ENCODE results near the gene PERM1.

PERM1 gene

DNA sequence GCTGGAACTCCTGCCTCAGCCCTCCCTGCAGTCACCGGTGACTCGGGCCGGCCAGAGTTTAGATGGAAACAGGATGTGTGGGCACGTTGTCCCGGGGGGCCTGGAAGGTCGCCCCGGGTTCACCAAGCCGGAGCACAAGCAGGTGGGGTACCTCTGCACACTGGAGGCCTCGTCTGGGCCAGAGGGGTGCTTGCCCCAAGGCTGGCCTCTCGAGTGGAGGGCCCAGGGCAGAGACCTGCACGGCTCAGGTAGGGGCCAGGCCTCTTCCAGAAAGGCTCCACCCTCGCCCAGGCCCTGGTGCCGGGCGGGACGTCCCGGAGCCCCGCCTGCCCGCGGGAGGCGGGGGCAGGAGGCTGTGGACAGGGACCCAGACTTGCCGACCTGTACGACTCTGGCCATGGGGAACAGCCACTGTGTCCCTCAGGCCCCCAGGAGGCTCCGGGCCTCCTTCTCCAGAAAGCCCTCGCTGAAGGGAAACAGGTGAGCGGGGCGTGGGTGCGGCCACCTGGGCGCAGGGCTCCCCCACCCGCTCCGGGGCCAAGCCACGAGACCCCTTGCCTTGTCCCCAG, 15.7 kb downstream of the PERM1 start, which contains the start of gene PLEKHN1:
Gene PLEKHN1 (plus strand): TSS at position 348 of the 569 bp plus-strand sequence. CDS start 50 bp downstream, at position 398.
- no peak for DNase-seq (ENCODE audit: low read depth in 1 of 2, low spot score in 1 of 2)

DNA sequence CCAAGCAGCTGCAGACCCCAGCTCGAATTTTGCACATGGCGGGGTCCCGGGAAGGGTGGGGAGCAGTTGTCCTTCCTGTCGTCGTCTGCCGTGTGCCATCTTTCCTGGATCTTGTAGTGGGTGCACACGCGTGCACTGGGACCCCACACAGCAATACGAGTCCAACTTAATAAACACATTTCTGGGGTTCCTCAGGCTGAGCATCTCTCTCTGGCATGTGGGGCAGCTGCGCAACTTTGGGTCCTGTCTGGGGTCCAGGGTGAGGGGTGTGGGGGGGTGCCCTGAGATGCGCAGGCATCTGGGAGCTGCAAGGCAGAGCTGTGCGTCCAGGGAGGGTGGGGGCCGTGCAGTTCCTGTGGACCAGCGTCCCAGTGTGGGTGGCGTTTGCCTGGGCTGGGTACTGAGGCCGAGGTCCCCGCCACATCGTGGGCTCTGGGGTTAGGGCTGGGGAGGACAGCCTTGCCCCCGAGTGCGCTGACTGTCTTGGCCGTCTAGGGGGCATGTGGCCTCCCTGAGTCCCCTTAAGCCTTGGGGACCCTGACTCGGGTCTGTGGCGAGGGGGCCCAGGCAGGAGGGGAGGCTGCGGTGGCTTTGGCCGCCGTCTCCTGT, 16.3 kb downstream of the PERM1 start:
- DNase-seq (ENCODE audit: low read depth in 1 of 2, low spot score in 1 of 2): no peak

DNA sequence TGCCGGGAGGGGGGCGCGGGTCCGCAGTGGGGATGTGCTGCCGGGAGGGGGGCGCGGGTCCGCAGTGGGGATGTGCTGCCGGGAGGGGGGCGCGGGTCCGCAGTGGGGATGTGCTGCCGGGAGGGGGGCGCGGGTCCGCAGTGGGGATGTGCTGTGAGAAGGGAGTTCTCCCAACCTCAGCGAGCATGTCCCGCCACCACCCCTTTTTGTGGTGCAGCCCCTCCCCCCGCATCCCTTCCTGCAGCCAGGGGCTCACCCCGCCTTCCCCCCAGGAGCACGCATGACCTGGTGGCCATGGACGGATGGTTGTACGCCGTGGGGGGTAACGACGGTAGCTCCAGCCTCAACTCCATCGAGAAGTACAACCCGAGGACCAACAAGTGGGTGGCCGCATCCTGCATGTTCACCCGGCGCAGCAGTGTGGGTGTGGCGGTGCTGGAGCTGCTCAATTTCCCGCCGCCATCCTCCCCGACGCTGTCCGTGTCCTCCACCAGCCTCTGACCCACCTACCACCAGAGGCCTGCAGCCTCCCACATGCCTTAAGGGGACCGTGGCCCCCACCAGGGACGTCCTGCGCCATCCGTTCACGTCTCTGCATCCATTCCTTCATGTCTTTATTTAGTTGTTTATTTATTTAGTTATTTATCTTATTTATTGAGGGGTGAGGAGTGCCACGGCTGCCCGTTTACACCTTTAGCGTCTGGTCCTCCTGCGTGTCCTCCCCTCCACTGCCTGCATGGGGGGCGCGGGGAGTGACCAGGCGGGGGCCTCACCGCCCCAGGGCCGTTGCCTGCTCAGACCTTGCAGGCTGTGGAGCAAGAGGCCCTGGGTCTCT, 17.0 kb downstream of the PERM1 start:
- DNase-seq (ENCODE audit: low read depth in 1 of 2, low spot score in 1 of 2): no peak

DNA sequence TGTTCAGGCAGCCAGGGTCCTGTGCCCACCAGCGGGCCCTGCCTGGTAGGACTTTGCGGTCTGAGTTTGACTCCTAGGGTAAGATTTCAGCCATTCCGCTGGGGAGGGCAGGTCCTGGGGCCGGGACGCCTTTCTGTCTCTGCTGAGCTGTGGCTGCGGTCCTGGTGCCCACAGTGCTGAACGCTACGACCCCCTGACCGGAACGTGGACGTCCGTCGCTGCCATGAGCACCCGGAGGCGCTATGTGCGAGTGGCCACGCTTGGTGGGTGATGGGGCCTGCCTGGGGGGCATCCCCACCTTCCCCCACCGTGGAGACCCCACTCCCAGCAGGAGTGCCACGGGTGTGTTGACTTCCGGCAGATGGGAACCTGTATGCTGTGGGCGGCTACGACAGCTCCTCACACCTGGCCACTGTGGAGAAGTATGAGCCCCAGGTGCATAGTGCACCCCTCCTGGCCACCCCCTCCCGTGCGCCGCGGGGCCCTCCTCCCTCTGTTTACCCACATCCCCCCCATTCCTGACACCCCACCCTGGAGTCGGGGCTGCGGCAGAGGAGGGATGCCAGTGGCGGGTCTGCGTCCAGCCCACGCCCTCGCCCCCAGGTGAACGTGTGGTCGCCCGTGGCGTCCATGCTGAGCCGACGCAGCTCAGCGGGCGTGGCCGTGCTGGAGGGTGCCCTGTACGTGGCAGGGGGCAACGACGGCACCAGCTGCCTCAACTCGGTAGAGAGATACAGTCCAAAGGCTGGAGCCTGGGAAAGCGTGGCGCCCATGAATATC, 18.0 kb downstream of the PERM1 start:
- no peak for DNase-seq (ENCODE audit: low read depth in 1 of 2, low spot score in 1 of 2)

DNA sequence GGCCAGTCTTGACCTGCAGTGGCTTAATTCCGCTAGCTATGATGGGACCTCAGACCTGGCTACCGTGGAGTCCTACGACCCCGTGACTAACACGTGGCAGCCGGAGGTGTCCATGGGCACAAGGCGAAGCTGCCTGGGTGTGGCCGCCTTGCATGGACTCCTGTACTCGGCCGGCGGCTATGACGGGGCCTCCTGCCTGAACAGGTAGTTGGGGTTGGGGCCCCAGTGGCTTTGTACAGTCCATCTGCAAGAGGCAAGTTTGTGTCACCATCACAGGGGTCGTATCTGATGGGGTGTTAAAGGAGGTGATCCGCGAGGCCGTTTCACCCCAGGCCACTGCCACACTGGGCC, 18.6 kb downstream of the PERM1 start:
- DNase-seq (ENCODE audit: low read depth in 1 of 2, low spot score in 1 of 2): no peak

DNA sequence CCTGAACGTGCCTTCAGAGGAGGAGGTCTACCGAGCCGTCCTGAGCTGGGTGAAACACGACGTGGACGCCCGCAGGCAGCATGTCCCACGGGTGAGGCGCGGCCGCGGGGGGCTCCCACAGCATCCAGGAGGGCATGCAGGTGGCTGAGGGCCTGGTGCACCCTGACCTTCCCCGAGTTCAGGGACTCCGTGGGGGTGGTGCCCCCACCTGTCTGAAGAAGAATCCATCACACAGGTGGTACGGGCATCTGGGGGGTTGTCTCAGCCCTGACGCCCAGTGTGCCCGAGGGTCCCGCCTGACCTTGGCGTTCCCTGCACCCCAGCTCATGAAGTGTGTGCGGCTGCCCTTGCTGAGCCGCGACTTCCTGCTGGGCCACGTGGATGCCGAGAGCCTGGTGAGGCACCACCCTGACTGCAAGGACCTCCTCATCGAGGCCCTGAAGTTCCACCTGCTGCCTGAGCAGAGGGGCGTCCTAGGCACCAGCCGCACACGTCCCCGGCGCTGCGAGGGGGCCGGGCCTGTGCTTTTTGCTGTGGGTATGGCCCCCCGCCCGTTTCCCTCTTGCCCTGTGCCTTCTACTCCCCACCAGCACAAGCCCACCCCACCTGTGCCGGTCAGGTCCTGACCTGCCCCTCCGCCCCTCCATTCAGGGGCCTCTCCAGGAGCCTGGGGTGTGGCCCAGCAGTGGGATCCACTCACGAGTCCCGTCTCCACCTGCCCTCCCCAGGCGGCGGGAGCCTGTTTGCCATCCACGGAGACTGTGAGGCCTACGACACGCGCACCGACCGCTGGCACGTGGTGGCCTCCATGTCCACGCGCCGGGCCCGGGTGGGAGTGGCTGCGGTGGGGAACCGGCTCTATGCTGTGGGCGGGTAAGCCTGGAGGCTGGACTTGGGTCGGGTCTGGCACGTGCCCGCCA, 19.3 kb downstream of the PERM1 start:
- DNase-seq (ENCODE audit: low read depth in 1 of 2, low spot score in 1 of 2): no peak

DNA sequence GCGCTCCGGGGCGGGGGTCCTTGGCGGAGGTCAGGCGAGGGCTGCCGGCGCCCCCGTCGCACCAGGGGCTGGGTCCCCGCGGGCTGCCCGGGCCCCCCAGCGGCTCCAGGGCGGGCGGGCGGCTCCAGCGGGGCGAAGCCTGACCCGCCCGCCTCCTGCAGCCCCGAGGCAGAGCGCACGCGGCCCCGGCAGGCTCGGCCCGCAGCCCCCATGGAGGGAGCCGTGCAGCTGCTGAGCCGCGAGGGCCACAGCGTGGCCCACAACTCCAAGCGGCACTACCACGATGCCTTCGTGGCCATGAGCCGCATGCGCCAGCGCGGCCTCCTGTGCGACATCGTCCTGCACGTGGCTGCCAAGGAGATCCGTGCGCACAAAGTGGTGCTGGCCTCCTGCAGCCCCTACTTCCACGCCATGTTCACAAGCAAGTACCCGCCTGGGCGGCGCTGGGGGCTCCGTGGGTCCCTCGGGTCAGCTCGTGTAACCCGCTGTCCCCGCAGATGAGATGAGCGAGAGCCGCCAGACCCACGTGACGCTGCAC, 20.7 kb downstream of the PERM1 start:
- DNase-seq (ENCODE audit: low read depth in 1 of 2, low spot score in 1 of 2): no peak

DNA sequence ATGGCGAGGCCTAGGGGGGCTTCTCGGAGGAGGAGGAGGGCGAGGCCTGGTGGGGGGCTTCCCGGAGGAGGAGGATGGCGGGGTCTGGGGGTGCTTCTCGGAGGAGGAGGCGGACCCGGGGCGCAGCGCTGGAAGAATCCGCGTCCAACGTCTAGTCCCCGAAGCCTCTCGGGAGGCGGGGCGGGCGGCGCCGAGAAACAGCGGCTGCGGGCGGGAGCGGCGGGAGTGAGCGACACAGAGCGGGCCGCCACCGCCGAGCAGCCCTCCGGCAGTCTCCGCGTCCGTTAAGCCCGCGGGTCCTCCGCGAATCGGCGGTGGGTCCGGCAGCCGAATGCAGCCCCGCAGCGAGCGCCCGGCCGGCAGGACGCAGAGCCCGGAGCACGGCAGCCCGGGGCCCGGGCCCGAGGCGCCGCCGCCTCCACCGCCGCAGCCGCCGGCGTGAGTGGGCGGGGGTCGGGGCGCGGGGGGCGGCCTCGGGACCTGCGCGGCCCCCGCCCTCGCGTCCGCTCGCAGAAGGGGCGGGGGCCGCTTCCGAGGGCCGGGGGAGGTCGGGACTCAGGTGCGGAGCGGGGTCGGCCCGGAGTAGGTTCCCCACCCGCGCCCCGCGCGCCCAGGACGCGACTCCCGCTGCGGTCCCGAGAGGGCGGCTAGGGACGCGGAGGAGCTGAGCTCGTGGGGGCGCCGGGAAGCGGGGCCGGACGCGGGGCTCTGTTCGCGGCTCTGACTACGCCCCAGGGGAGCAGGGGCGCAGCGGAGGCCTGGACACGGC, 21.3 kb downstream of the PERM1 start, which contains the start of gene KLHL17:
Gene KLHL17 (plus strand): TSS at position 222 of the 769 bp plus-strand sequence. CDS start 110 bp downstream, at position 332.
- peak; percentile 59 to 69 for DNase-seq (ENCODE audit: low read depth in 1 of 2, low spot score in 1 of 2)

DNA sequence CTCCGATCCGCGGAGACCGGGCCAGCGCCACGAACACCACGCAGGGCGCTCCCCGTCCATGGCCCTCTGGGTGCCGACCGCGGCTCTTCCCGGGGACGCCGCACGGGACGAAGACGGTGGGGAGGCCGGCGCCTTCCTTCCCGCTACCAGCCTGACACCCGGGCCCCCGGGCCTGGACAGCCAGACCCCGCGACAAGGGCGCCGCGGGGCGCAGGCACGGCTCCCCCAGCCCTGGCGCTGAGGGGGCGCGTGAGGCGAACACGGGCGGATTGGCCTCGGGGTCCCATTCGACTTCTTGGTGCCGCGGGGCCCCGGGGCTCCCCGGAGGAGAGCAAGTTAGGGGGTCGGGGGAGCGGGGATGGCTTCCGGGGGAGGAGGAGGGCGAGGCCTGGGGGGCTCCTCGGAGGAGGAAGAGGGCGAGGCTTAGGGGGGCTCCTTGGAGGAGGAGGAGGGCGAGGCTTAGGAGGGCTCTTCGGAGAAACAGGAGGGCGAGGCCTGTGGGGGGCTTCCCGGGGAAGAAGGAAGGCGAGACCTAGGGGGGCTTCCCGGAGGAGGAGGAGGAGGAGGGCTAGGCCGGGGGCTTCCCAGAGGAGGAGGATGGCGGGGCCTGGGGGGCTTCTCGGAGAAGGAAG, 22.0 kb downstream of the PERM1 start:
- no peak for DNase-seq (ENCODE audit: low read depth in 1 of 2, low spot score in 1 of 2)

DNA sequence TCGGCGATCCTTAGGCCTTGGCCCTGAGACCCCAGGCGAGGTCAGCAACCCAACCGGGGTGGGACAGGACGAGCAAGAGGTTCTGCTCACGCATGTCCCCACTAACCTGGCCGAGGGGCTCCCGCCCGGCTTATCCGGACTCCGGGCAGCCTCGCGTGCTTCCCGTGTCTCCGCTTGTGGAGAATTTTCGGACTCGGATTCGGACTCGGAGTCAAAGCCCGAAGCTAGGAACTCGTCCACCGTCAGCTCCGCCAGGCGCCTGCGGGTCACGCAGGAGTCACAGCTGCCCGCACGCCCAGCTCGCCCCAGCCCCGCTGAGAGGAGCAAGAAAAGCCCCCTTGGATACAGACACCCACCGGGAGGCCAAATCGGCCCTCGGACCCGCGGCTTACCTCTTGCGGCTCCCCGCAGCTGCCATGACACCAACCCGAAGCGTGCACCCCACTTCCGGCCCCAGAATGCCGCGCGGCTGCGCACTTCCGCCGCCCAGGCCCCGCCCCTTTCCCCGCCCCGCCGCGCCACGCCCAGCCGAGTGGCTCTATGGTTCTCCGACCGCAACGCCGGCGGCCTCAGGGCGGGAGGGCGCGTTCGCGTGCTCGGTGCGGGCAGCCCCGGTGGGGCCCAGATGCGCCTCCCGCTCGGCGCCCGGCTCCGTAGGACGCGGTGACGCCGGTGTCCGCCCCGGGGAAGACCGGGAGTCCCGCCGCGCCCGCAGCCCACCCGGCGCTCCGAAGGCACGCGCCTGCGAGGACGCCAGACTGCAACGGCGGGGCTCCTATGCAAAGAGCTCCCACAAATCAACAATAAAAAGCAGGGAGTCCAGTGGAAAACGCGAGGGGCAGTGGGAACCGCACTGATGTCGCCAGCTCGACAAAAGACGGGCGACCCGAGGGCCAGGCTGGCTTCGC, 22.8 kb downstream of the PERM1 start, which contains the start of gene NOC2L:
Gene NOC2L (minus strand): TSS at position 434 of the 908 bp plus-strand sequence. CDS start 16 bp downstream, at position 418.
- DNase-seq (ENCODE audit: low read depth in 1 of 2, low spot score in 1 of 2): peak; percentile 97

DNA sequence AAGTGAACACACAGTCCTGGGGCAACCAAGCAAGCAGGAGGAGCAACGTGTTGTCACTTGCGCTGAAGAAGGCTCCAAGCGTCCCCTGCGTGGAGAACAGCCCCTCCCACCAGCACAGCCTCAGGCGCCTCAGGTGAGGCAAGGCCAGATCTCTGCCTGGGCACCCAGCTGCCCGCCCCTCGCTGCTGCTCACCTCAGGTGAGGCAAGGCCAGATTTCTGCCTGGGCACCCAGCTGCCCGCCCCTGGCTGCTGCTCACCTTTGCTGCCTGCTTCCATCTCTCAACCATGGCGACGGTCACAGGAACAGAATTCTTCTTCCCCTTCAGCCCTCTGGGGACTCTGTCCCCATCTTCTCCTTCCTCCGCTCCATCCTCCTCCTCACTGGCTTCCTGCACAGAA, 25.3 kb downstream of the PERM1 start:
- no peak for DNase-seq (ENCODE audit: low read depth in 1 of 2, low spot score in 1 of 2)

DNA sequence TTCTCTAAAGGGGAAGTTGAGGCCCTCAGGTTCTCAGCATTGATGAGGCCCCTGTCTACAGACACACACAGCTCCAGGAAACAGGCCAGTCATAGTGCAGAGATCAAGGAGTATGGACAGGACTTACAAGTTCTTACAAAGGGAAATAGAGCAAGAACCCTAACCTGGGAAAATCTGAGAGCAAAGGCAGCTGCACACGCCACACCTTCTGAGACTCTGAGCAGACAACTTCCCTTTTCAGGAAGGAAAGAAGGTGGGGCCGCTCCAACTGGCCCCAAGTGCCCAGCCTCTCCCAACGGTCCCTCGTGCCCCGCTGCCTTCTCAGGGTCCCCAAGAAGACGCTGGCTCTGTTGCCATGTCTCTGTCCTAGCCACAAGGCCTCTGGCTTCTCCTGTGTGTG, 26.4 kb downstream of the PERM1 start:
- no peak for DNase-seq (ENCODE audit: low read depth in 1 of 2, low spot score in 1 of 2)

DNA sequence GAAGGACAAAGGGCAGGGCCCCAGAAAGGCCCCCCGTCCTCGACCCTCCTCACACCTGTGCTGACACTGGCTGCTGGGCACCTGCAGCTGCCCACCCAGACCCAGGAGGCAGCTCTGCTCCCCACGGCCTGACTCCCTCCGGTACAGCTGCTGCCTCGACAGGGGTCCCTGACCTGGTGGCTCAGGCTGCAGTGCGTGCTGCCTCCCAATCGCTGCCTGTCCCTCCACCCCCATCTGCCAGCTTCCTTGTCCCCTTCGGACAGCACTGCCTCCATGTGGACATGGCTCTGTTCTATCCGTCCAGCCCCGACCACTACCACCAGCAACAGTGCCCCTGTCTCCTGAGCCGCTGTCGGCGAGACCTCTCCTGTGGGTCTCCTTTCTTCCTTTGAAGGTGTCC, 27.0 kb downstream of the PERM1 start:
- no peak for DNase-seq (ENCODE audit: low read depth in 1 of 2, low spot score in 1 of 2)

DNA sequence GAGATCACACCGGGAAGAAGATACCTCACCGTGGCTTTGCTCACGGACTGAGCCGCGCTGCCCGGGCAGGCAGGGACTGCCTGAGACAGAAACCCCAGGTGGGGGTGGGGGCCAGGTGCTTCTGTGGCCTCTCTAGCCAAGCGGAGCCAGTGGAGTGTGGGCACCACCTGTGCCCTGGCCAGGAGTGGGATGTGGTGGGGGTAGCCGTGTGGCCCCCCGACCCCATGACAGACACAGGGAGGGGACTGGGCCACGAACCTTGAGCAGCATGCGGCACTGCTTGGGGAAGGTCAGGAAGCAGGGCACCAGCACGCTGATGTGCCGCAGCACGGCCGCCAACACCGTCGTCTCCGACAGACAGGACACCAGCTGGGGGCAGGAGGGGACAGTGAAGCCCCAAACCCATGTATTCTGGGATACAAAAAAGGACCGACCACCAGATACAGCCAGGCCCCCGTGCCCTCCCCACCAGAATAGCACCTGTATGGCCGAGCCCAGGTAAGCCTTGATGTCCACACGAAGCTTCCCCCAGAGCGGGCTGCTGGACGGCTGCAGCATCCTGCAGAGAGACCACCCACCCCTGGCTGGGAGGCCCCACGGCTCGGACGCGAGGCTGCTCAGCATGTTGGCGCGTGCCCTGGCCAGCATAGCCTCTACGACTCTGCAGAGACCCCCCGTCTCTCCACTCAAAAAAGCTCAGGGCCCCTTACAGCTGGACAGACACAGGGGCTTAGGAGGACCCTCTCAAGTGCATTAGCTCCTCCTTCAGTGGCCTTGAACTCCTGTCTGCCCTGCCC, 28.2 kb downstream of the PERM1 start:
- DNase-seq (ENCODE audit: low read depth in 1 of 2, low spot score in 1 of 2): no peak

DNA sequence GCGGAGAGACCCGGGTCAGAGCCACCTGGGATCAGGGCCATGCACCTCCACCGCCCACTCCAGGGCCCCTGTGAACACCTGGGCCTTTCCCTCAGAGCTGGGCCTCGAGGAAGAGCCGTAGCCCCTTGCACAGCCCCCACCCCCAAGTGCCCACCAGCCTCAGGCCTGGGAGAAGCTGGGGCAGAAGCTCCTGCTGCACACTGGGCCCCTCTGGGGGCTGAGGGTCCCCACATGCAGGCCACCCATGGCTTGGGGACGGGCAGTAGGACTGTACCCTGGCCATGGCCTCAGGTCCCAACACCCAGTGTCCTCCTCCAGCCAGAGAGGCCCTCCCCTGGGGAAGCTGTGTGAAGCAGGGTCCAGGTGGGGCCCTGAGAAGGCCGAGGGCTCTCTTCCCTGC, 29.3 kb downstream of the PERM1 start:
- no peak for DNase-seq (ENCODE audit: low read depth in 1 of 2, low spot score in 1 of 2)

DNA sequence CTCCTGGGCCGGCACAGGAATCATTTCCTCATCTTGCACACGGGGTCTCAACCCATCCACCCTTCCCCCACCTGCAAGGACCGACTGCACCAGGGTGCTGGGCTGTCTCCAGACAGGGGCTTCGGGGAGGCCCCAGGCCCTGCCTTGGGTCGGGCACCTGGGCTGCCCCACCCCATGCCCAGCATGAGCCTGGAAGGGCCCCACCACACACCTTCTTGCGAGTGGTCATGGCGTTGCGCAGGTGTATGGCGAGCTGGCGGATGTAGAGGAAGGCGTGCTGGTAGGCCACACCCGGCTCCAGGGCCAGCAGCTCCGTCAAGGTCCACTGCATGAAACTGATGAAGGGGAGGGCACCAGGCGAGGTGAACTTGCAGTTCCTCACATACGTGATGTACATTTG, 29.7 kb downstream of the PERM1 start:
- no peak for DNase-seq (ENCODE audit: low read depth in 1 of 2, low spot score in 1 of 2)

DNA sequence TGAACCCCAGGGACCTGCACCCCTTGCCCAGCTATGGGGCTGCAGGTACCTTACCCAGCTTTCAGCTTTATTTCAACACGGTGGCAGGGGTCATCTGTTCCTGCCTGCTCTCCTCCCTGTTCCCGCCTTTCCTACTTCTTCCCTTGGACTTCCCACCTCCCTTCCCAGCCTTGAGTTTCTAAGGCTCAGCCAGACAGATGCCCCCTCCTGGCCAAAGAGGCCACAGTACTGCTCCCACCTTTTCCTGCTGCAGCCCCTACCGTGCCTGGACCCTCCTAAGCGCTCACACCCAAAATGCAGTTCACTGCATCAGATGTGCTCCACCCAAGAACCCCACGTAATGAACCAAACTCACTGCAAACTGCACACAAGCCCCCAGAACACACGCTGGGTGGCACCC, 30.5 kb downstream of the PERM1 start:
- no peak for DNase-seq (ENCODE audit: low read depth in 1 of 2, low spot score in 1 of 2)
